ENCODE data around the gene TRPT1. TPM values are rescaled to one million over a fixed set of nuclear protein-coding genes. Genes with fewer than 3 reads are reported as not detected.

The TRPT1 gene
- total and polyA plus RNA-seq, 9 of the 15 experiments (the other 6 are each of a cell fraction or from before 2014, with no cell fraction given), result 4.6 to 41.7 (median 23.1) TPM

DNA sequence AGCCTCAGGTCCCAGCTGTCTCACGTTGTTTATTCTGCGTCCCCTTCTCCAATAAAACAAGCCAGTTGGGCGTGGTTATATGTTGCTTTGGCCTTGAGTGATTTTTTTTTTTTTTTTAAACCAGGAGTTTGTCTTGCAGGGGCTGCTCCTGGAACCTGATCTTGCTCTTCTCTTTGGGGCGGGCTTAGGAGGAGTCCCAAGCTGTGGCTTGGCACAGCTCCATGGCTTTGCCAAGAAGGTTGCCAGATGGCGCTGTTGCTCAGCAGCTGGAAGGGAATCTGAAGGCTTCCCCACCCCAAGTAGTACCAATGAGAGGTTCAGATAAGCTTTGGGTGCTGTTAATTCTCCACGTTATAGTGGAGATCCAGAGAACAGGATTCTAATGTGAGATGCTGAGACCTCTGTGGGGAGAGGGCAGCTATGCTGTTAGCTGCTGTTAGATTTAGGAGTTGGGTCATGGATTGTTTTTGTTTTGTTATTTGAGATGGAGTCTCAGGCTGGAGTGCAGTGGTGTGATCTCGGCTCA lies 21.5 kb downstream of the TRPT1 start (continued):
- TF ChIP-seq ZNF274 (IDR thresholded peaks at IDR 0.05; ENCODE audit: borderline replicate concordance, low read depth, low read length) (no peak), ZNF143 (CRISPR knock-in tag; IDR thresholded peaks at IDR 0.05) (no peak), GTF2A2 (tag; IDR thresholded peaks at IDR 0.05) (no peak), XRCC3 (IDR thresholded peaks at IDR 0.05) (no peak), ZNF212 (CRISPR knock-in tag; IDR thresholded peaks at IDR 0.05) (no peak), TEAD4 (IDR thresholded peaks at IDR 0.05; ENCODE audit: low read length) (peak; percentile 35), TEAD4 (CRISPR knock-in tag; IDR thresholded peaks at IDR 0.05; ENCODE audit: borderline replicate concordance) (no peak), ZNF253 (CRISPR knock-in tag; conservative IDR thresholded peaks at IDR 0.05) (no peak), ZNF263 (CRISPR knock-in tag; IDR thresholded peaks at IDR 0.05; ENCODE audit: borderline replicate concordance) (no peak; the same call in 1 of the 2 replicates), ZNF766 (CRISPR knock-in tag; conservative IDR thresholded peaks at IDR 0.05) (no peak), KDM2B (CRISPR knock-in tag; IDR thresholded peaks at IDR 0.05) (no peak), PRPF4 (IDR thresholded peaks at IDR 0.05; ENCODE audit: insufficient read depth, low read depth, low read length, poor library complexity, severe bottlenecking) (no peak), ZNF3 (CRISPR knock-in tag; IDR thresholded peaks at IDR 0.05) (no peak), BRD4 (IDR thresholded peaks at IDR 0.05) (no peak), RB1 (IDR thresholded peaks at IDR 0.05; ENCODE audit: low read depth) (peak; percentile 69; the same call in 1 of the 2 replicates), POLR2B (IDR thresholded peaks at IDR 0.05; ENCODE audit: low read depth, partially characterized antibody) (peak; percentile 54)
- TF ChIP-seq, protein P1, sequence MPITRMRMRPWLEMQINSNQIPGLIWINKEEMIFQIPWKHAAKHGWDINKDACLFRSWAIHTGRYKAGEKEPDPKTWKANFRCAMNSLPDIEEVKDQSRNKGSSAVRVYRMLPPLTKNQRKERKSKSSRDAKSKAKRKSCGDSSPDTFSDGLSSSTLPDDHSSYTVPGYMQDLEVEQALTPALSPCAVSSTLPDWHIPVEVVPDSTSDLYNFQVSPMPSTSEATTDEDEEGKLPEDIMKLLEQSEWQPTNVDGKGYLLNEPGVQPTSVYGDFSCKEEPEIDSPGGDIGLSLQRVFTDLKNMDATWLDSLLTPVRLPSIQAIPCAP (CRISPR knock-in tag; IDR thresholded peaks at IDR 0.05; ENCODE audit: borderline replicate concordance), result no peak
- TF ChIP-seq, protein P2, sequence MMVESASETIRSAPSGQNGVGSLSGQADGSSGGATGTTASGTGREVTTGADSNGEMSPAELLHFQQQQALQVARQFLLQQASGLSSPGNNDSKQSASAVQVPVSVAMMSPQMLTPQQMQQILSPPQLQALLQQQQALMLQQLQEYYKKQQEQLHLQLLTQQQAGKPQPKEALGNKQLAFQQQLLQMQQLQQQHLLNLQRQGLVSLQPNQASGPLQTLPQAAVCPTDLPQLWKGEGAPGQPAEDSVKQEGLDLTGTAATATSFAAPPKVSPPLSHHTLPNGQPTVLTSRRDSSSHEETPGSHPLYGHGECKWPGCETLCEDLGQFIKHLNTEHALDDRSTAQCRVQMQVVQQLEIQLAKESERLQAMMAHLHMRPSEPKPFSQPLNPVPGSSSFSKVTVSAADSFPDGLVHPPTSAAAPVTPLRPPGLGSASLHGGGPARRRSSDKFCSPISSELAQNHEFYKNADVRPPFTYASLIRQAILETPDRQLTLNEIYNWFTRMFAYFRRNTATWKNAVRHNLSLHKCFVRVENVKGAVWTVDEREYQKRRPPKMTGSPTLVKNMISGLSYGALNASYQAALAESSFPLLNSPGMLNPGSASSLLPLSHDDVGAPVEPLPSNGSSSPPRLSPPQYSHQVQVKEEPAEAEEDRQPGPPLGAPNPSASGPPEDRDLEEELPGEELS (CRISPR knock-in tag; IDR thresholded peaks at IDR 0.05; ENCODE audit: borderline replicate concordance), result no peak
- TF ChIP-seq, protein P3, sequence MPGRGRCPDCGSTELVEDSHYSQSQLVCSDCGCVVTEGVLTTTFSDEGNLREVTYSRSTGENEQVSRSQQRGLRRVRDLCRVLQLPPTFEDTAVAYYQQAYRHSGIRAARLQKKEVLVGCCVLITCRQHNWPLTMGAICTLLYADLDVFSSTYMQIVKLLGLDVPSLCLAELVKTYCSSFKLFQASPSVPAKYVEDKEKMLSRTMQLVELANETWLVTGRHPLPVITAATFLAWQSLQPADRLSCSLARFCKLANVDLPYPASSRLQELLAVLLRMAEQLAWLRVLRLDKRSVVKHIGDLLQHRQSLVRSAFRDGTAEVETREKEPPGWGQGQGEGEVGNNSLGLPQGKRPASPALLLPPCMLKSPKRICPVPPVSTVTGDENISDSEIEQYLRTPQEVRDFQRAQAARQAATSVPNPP (IDR thresholded peaks at IDR 0.05; ENCODE audit: borderline replicate concordance, insufficient read depth, insufficient read length), result no peak
- TF ChIP-seq, protein P4, sequence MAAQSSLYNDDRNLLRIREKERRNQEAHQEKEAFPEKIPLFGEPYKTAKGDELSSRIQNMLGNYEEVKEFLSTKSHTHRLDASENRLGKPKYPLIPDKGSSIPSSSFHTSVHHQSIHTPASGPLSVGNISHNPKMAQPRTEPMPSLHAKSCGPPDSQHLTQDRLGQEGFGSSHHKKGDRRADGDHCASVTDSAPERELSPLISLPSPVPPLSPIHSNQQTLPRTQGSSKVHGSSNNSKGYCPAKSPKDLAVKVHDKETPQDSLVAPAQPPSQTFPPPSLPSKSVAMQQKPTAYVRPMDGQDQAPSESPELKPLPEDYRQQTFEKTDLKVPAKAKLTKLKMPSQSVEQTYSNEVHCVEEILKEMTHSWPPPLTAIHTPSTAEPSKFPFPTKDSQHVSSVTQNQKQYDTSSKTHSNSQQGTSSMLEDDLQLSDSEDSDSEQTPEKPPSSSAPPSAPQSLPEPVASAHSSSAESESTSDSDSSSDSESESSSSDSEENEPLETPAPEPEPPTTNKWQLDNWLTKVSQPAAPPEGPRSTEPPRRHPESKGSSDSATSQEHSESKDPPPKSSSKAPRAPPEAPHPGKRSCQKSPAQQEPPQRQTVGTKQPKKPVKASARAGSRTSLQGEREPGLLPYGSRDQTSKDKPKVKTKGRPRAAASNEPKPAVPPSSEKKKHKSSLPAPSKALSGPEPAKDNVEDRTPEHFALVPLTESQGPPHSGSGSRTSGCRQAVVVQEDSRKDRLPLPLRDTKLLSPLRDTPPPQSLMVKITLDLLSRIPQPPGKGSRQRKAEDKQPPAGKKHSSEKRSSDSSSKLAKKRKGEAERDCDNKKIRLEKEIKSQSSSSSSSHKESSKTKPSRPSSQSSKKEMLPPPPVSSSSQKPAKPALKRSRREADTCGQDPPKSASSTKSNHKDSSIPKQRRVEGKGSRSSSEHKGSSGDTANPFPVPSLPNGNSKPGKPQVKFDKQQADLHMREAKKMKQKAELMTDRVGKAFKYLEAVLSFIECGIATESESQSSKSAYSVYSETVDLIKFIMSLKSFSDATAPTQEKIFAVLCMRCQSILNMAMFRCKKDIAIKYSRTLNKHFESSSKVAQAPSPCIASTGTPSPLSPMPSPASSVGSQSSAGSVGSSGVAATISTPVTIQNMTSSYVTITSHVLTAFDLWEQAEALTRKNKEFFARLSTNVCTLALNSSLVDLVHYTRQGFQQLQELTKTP (IDR thresholded peaks at IDR 0.05; ENCODE audit: low read depth in 1 of 2, partially characterized antibody in 2 of 2), result no peak
